K562 (cell line): ENCODE data around the gene FAM3C. TPM values are rescaled to one million over a fixed set of nuclear protein-coding genes. Genes with fewer than 3 reads are reported as not detected.
A peak's percentile ranks its signal among the peaks of the same experiment; 100 is the strongest.

Source experiments
- ATAC-seq: fragments of 200-7000 bp; cut with Tn5 transposase; 3 replicates; pipeline ENCODE4 v1.9.1; 2020; ENCODE audit warnings: moderate library complexity
- BruUV-seq: library from RNA; stranded (reverse); fragments of 400-500 nt; replicated peaks from 2 replicates; lab custom pipeline; 2021; lab: Mats Ljungman, UMichigan
- CTCF ChIA-PET: fragments of 300-600 bp; formaldehyde crosslinking; extraction: SDS; loops from one replicate; lab custom pipeline; 2021; ENCODE audit warnings: low intra/inter-chr PET ratio; lab: Yijun Ruan, JAX
- POLR2A ChIA-PET: fragments of 300-600, 350-650 bp; sonication (Branson Sonifier 250); formaldehyde crosslinking; extraction: SDS; loops from one replicate; lab custom pipeline; 2021; ENCODE audit warnings: antibody characterized with exemption, inconsistent platforms; lab: Yijun Ruan, JAX
- DNase-seq, 4 experiments: peaks; one replicate each; pipeline versions ENCODE4 v3.0.0 to v3.0.0-alpha.2; 2011 to 2018; ENCODE audit warnings: low spot score in 3 of 4, mixed read lengths in 3 of 4; ENCODE audit errors: extremely low read depth in 1 of 4
- FAIRE-seq: peaks from 2 replicates; lab custom pipeline; 2011; peaks lifted over from hg19 to GRCh38; lab: Jason Lieb, UNC
- H2AFZ ChIP-seq: 2 replicates; pipeline ENCODE4 v1.6.0; 2011; ENCODE audit warnings: low read depth, low read length, control low read depth, inconsistent platforms
- H3K27ac ChIP-seq: fragments of 200-600 bp; 3 replicates; pipeline ENCODE4 v1.8.0; 2011; ENCODE audit warnings: low read depth, mild to moderate bottlenecking, control low read depth, inconsistent platforms, low read length, moderate library complexity, mixed read lengths; ENCODE audit errors: extremely low read depth
- H3K27me3 ChIP-seq, 2 experiments: fragments of 300-600 bp in 1 of 2; 2 replicates in 1 of 2; 3 replicates in 1 of 2; pipeline versions ENCODE4 v1.6.0 to v1.8.0; 2011; ENCODE audit warnings: inconsistent platforms in 2 of 2, low read length in 2 of 2, mild to moderate bottlenecking in 1 of 2, mixed read lengths in 1 of 2, moderate library complexity in 1 of 2; ENCODE audit not compliant: control insufficient read depth in 2 of 2, insufficient read depth in 2 of 2
- H3K36me3 ChIP-seq: fragments of 300-600 bp; 3 replicates; pipeline ENCODE4 v1.8.0; 2011; ENCODE audit warnings: mild to moderate bottlenecking, low read length, inconsistent platforms; ENCODE audit not compliant: control insufficient read depth, insufficient read depth
- H3K4me1 ChIP-seq, 2 experiments: fragments of 200-600 bp in 1 of 2; replicated peaks in 1 of 2; 2 replicates in 1 of 2; 3 replicates in 1 of 2; pipeline versions ENCODE4 v1.5.1 to v1.8.0; 2011; ENCODE audit warnings: inconsistent platforms in 2 of 2, low read length in 2 of 2, mild to moderate bottlenecking in 1 of 2, mixed read lengths in 1 of 2, moderate library complexity in 1 of 2; ENCODE audit not compliant: control insufficient read depth in 2 of 2, insufficient read depth in 2 of 2
- H3K4me2 ChIP-seq: 2 replicates; pipeline ENCODE4 v1.6.1; 2011; ENCODE audit warnings: low read length, control low read depth, inconsistent platforms, mixed read lengths; ENCODE audit not compliant: insufficient read depth
- H3K4me3 ChIP-seq: fragments of 200-600 bp; sonication (generic), shearing (Covaris generic); 2 replicates; pipeline ENCODE4 v1.5.1; 2016; ENCODE audit warnings: control low read depth, inconsistent platforms
- H3K79me2 ChIP-seq: fragments of 200-600 bp; 3 replicates; pipeline ENCODE4 v1.8.0; 2011; ENCODE audit warnings: low read length, inconsistent platforms; ENCODE audit not compliant: control insufficient read depth, insufficient read depth
- H3K9ac ChIP-seq, 2 experiments: 2 replicates each; pipeline versions ENCODE4 v1.6.0 to v1.6.1; 2011; ENCODE audit warnings: low read depth in 2 of 2, low read length in 2 of 2, control low read depth in 1 of 2, inconsistent platforms in 1 of 2, mild to moderate bottlenecking in 1 of 2, mixed read lengths in 1 of 2; ENCODE audit not compliant: insufficient read depth in 1 of 2
- H3K9me1 ChIP-seq: one replicate; pipeline ENCODE4 v1.6.0; 2011; ENCODE audit warnings: inconsistent platforms, mild to moderate bottlenecking, low read length, moderate library complexity; ENCODE audit not compliant: control insufficient read depth, insufficient read depth
- H3K9me3 ChIP-seq: replicated peaks from 2 replicates; pipeline ENCODE4 v1.5.1; 2011; ENCODE audit warnings: low read depth, low read length, inconsistent platforms; ENCODE audit not compliant: control insufficient read depth, insufficient read depth
- H4K20me1 ChIP-seq: replicated peaks from 2 replicates; pipeline ENCODE4 v1.6.1; 2011; ENCODE audit warnings: low read length, inconsistent platforms, mixed read lengths; ENCODE audit not compliant: control insufficient read depth, insufficient read depth
- ERF ChIP-seq: fragments of 450-650 bp; formaldehyde crosslinking; IDR thresholded peaks from 2 replicates; pipeline ENCODE4 v1.4.0; 2020; ENCODE audit warnings: mild to moderate bottlenecking, mixed read lengths
- ETS2 ChIP-seq: IDR thresholded peaks from 2 replicates; pipeline ENCODE4 v1.6.1; 2016; ENCODE audit warnings: borderline replicate concordance, missing genetic modification characterization, mild to moderate bottlenecking, moderate library complexity, missing compliant biosample characterization; ENCODE audit not compliant: poor library complexity, severe bottlenecking
- LCOR ChIP-seq: sonication (generic); formaldehyde crosslinking; IDR thresholded peaks from 2 replicates; pipeline ENCODE4 v1.8.0; 2022; ENCODE audit warnings: mild to moderate bottlenecking, missing genetic modification reagents
- LEF1 ChIP-seq: fragments of 450-650 bp; IDR thresholded peaks from 2 replicates; pipeline ENCODE4 v1.6.1; 2016; ENCODE audit warnings: mild to moderate bottlenecking
- ZEB2 ChIP-seq: fragments of 450-650 bp; IDR thresholded peaks from 2 replicates; pipeline ENCODE4 v1.6.1; 2016
- WGBS: fragments of 100-300 bp; shearing (Covaris generic); methylation state at CpG from one replicate; pipeline ENCODE4 v1.1.6; 2016; ENCODE audit warnings: low coverage, mixed read lengths; ENCODE audit not compliant: insufficient coverage; ENCODE audit errors: missing lambda C conversion rate; 5-methylcytosine and 5-hydroxymethylcytosine counted together
- in situ Hi-C: fragments of 300-500 bp; cut with MboI; formaldehyde crosslinking; loops from 4 replicates; pipeline ENCODE4 v1.15.0; 2018; ENCODE audit warnings: inconsistent platforms, mixed read lengths
- intact Hi-C: fragments of 100-400 bp; cut with micrococcal nuclease; formaldehyde crosslinking; loops from 2 replicates; pipeline ENCODE4 v1.14.2; 2022
- polyA plus RNA-seq, 8 experiments: library from polyadenylated mRNA; depleted of rRNA in 4 of 8; stranded (reverse) in 5 of 8; unstranded in 3 of 8; fragments of >200 nt; fragmentation: Nextera tagmentation in 2 of 8; fragmentation: Illumina TruSeq in 1 of 8; extraction: Ambion mirVana in 2 of 8; extraction: Trizol in 1 of 8; gene quantifications; 2 replicates each; pipeline versions ENCODE4 v1.2.1 to v1.2.3, GENCODE V29; 2011 to 2014; ENCODE audit warnings: inconsistent platforms in 1 of 8, missing spikeins in 1 of 8
- total RNA-seq, 7 experiments: library from RNA; depleted of rRNA in 6 of 7; stranded (reverse); fragments of >200 nt in 6 of 7; fragmentation: Illumina TruSeq in 2 of 7; extraction: Trizol in 2 of 7; gene quantifications; 2 replicates each; pipeline versions ENCODE4 v1.2.1 to v1.2.3, GENCODE V29; 2011 to 2021; ENCODE audit warnings: low replicate concordance in 1 of 7
- TF ChIP-seq, protein P1 (sequence below): sonication (generic); formaldehyde crosslinking; IDR thresholded peaks from 2 replicates; pipeline ENCODE4 v1.8.0; 2022; ENCODE audit warnings: mild to moderate bottlenecking, missing genetic modification reagents
- TF ChIP-seq, protein P2 (sequence below): fragments of 250-450 bp; sonication (Bioruptor Pico); IDR thresholded peaks from 2 replicates; pipeline ENCODE4 v1.5.0; 2021; ENCODE audit warnings: mild to moderate bottlenecking, borderline replicate concordance
- TF ChIP-seq, protein P3 (sequence below): sonication (generic); formaldehyde crosslinking; IDR thresholded peaks from 2 replicates; pipeline ENCODE4 v1.8.1; 2023; ENCODE audit warnings: mild to moderate bottlenecking, missing genetic modification reagents

FAM3C gene
- total and polyA plus RNA-seq, 9 of the 15 experiments (the other 6 are each of a cell fraction or from before 2014, with no cell fraction given): 10.6 to 42.6 (median 30.0) TPM

DNA sequence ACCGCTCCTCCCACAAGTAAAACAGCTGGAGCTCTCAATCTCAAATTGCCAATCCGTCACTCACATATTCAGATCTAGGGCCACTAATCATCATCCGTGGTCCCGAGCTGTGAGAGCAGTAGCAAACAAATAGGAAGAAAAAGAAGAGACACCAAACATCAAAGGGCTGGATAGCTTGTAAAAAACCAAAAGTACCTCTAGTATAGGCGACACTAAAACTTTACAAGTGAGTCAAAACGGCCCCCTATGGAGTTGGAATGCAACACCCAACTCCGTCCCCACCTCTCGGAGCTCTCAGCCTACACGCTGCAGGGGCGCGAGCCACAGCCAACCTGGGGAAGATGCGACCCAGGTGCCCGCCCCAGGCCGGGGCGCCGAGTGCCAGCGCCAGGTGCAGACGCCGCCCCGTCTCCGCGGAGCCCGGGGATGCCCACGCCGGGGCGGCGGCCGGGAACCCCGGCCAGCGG lies 581 bp downstream of the FAM3C start:
- no TSS peak for BruUV-seq
- H4K20me1 ChIP-seq: no peaks in the 10 kb centered on the region
- H3K27me3 ChIP-seq: no peaks in the 10 kb centered on the region
- no peaks in the 10 kb centered on the region for H3K9me1 ChIP-seq
- peaks cover 9% of the 10 kb centered on the region; the same call in 2 of the 3 replicates for H3K36me3 ChIP-seq
- peak overlapping the region; percentile 99 for H2AFZ ChIP-seq
- ATAC-seq (peak; percentile 72), FAIRE-seq (no peak), DNase-seq (peak in 1 of 4 experiments; percentile 67)
- WGBS: under 1% methylated on average over 30 of the region's 30 CpGs
- intact Hi-C loops (loop anchor here (2.0 to 10.0 kb wide), 3 partner anchors 43 to 443 kb away; partner anchors contain the start of genes CPED1 and ING3), in situ Hi-C loops (no loop called here)
- peak overlapping the region; percentile 83 for H3K4me2 ChIP-seq
- CTCF ChIA-PET: interaction anchor here (0.9 to 1.6 kb wide), 2 partner anchors 152 to 600 kb away, joined by 3 to 5 read pairs; no protein-coding TSS in a partner anchor
- H3K9ac ChIP-seq: peak overlapping the region; percentile 79 to 94
- H3K79me2 ChIP-seq: peaks cover 52% of the 10 kb centered on the region
- H3K4me3 ChIP-seq: peak overlapping the region; percentile 89
- no peaks in the 10 kb centered on the region for H3K9me3 ChIP-seq
- H3K4me1 ChIP-seq: peaks cover 5 to 10% of the 10 kb centered on the region in 2 experiments; a peak in 3 of 5 replicates
- peak overlapping the region; percentile 79 for H3K27ac ChIP-seq
- POLR2A ChIA-PET: interaction anchor here (0.6 to 4.1 kb wide), 23 partner anchors 10 to 445 kb away, joined by 3 to 55 read pairs (median 5); partner anchors contain the start of gene ING3
- peak; percentile 42; the same call in 1 of the 2 replicates for TF ChIP-seq LEF1
- TF ChIP-seq, protein P1, sequence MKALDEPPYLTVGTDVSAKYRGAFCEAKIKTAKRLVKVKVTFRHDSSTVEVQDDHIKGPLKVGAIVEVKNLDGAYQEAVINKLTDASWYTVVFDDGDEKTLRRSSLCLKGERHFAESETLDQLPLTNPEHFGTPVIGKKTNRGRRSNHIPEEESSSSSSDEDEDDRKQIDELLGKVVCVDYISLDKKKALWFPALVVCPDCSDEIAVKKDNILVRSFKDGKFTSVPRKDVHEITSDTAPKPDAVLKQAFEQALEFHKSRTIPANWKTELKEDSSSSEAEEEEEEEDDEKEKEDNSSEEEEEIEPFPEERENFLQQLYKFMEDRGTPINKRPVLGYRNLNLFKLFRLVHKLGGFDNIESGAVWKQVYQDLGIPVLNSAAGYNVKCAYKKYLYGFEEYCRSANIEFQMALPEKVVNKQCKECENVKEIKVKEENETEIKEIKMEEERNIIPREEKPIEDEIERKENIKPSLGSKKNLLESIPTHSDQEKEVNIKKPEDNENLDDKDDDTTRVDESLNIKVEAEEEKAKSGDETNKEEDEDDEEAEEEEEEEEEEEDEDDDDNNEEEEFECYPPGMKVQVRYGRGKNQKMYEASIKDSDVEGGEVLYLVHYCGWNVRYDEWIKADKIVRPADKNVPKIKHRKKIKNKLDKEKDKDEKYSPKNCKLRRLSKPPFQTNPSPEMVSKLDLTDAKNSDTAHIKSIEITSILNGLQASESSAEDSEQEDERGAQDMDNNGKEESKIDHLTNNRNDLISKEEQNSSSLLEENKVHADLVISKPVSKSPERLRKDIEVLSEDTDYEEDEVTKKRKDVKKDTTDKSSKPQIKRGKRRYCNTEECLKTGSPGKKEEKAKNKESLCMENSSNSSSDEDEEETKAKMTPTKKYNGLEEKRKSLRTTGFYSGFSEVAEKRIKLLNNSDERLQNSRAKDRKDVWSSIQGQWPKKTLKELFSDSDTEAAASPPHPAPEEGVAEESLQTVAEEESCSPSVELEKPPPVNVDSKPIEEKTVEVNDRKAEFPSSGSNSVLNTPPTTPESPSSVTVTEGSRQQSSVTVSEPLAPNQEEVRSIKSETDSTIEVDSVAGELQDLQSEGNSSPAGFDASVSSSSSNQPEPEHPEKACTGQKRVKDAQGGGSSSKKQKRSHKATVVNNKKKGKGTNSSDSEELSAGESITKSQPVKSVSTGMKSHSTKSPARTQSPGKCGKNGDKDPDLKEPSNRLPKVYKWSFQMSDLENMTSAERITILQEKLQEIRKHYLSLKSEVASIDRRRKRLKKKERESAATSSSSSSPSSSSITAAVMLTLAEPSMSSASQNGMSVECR (CRISPR knock-in tag): no peak
- TF ChIP-seq, protein P2, sequence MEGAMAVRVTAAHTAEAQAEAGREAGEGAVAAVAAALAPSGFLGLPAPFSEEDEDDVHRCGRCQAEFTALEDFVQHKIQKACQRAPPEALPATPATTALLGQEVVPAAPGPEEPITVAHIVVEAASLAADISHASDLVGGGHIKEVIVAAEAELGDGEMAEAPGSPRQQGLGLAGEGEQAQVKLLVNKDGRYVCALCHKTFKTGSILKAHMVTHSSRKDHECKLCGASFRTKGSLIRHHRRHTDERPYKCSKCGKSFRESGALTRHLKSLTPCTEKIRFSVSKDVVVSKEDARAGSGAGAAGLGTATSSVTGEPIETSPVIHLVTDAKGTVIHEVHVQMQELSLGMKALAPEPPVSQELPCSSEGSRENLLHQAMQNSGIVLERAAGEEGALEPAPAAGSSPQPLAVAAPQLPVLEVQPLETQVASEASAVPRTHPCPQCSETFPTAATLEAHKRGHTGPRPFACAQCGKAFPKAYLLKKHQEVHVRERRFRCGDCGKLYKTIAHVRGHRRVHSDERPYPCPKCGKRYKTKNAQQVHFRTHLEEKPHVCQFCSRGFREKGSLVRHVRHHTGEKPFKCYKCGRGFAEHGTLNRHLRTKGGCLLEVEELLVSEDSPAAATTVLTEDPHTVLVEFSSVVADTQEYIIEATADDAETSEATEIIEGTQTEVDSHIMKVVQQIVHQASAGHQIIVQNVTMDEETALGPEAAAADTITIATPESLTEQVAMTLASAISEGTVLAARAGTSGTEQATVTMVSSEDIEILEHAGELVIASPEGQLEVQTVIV (CRISPR knock-in tag): no peak
- peak; percentile 12 for TF ChIP-seq ETS2
- TF ChIP-seq, protein P3, sequence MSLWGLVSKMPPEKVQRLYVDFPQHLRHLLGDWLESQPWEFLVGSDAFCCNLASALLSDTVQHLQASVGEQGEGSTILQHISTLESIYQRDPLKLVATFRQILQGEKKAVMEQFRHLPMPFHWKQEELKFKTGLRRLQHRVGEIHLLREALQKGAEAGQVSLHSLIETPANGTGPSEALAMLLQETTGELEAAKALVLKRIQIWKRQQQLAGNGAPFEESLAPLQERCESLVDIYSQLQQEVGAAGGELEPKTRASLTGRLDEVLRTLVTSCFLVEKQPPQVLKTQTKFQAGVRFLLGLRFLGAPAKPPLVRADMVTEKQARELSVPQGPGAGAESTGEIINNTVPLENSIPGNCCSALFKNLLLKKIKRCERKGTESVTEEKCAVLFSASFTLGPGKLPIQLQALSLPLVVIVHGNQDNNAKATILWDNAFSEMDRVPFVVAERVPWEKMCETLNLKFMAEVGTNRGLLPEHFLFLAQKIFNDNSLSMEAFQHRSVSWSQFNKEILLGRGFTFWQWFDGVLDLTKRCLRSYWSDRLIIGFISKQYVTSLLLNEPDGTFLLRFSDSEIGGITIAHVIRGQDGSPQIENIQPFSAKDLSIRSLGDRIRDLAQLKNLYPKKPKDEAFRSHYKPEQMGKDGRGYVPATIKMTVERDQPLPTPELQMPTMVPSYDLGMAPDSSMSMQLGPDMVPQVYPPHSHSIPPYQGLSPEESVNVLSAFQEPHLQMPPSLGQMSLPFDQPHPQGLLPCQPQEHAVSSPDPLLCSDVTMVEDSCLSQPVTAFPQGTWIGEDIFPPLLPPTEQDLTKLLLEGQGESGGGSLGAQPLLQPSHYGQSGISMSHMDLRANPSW (CRISPR knock-in tag): 0 out of 2 replicates have a peak, but pooled peaks have one; percentile 41
- 0 out of 2 replicates have a peak, but pooled peaks have one; percentile 13 for TF ChIP-seq LCOR (CRISPR knock-in tag)
- TF ChIP-seq ZEB2: no peak
- no peak for TF ChIP-seq ERF (CRISPR knock-in tag)
